H54 (cell line): ENCODE data around the gene MUC3A.

Source experiments
- DNase-seq: peaks from one replicate; pipeline ENCODE4 v3.0.0; 2011; ENCODE audit warnings: low spot score, mixed read lengths; ENCODE audit not compliant: insufficient read length
- FAIRE-seq: peaks from 3 replicates; lab custom pipeline; 2011; peaks lifted over from hg19 to GRCh38; lab: Jason Lieb, UNC
- POLR2A ChIP-seq: IDR thresholded peaks from 2 replicates; pipeline ENCODE4 v1.6.1; 2011; ENCODE audit warnings: low read depth, mild to moderate bottlenecking, low read length

Gene MUC3A

GRCh38 chr7:101015626-101016025 lies 66.3 kb downstream of the MUC3A start:
- DNase-seq: no peak
- FAIRE-seq: no peak
- no peak for TF ChIP-seq POLR2A

- peak; percentile 96 for DNase-seq
- TF ChIP-seq POLR2A: 0 out of 2 replicates have a peak, but pooled peaks have one; percentile 33
- FAIRE-seq: no peak
These were observed 67.9 kb downstream of the MUC3A start for GRCh38 chr7:101017064-101017777.
